ENCODE measurements around the gene TMCC2. TPM values are rescaled to one million over a fixed set of nuclear protein-coding genes. Genes with fewer than 3 reads are reported as not detected.
"Not testable (repeated sequence)": the region's sequence is repeated elsewhere in the genome, so short reads cannot be mapped to it uniquely, and the experiment has no call there.

Gene TMCC2
- polyA plus RNA-seq, 4 donors: 6.3 to 8.3 (median 7.6) TPM

DNA sequence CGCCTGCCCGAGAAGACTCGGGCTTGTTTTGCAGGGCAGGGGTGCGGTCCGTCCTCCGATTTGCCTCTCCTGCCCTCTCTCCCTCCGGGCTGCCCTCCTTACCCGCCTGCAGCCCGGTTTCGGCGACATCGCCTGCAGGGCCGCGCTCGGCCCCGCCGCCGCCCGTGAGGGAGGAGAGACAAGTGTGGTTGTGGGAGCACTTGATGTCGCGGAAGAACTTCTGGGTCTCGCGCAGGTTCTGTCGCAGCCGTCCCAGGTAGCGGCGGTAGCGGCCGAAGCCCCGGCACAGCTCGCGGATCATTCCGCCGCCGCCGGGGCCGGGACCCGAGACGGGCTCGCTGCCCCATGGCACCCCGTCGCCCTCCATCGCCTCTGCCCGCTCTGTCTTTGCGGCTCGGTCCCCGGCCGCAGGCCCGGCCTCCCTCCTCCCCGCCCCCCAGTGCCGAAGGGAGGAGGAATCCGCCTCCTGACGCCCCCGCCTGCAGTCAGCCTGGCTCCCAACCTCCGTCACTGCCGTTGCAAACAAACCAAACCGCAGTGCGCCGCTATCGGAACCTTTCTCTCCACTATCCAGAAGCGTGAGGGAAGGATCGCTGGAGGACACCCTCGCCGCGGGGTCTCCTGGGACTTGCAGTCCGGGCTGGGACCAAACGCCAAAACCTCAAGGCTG lies 16.4 kb upstream of the TMCC2 start, which contains the start of gene DSTYK:
Gene DSTYK, minus strand, starts transcription at position 534 of the 670 bp plus-strand sequence. Its CDS starts 167 bp downstream, at position 367.
- peak; percentile 90 to 94 (median 91) for DNase-seq (ENCODE audit: low read depth in 4 of 4, low spot score in 3 of 4)

DNA sequence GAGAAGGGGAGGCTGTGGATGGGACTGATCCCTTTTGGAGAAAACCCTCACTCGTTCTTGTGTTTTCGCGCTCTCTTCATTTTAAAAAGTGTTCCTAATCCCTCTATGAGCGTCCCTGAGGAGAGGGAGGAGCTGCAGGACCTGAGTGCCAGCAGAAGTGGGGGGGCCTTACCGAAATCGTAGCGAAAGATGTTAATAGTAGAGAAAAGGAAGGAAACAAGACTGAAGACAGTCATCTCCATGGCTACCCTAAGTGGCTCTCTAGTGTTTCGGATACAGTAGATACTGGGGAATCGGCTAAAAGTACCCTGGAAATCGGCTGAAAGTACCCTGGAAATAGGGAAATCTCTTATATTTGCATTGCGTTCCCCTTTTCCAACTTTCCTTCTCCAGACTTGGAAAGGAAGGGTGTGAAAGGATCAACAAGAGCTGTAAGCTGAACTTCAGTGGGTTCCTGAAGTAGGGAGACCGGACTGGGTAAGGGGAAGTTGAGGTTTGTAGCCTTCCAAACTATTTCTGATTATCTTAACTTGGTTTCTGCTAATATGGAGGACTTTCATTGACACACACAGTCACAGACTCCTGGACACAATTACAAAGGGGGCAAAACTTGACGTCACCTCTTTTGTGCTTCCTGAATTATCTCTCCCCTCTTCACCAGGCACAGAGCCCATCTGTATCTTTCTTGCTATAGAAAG lies 15.8 kb upstream of the TMCC2 start:
- DNase-seq (ENCODE audit: low read depth in 4 of 4, low spot score in 3 of 4): no peak

DNA sequence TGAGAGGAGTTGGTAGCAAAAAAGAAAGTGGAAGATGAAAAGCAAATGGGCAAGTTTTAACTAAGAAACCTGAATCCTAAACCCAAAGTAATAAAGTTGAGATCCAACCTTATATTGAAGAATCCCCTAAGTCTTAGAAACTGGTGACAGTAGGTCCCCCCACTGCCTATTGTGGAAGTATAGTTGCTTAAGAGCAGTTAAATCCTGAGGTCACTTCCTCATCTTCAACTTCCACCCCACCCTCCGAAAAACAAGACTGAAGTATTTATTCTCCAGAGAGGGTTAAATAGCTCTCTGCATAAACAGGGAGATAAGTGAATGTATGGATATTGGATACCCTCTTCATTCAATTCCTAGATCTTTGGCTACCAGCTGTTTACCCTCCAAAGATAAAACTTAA lies 13.0 kb upstream of the TMCC2 start:
- DNase-seq (ENCODE audit: low read depth in 4 of 4, low spot score in 3 of 4): no peak

- DNase-seq (ENCODE audit: low read depth in 4 of 4, low spot score in 3 of 4): no peak
Observed at GRCh38 chr1:205216588-205216987, 11.2 kb upstream of the TMCC2 start.

- DNase-seq (ENCODE audit: low read depth in 4 of 4, low spot score in 3 of 4): no peak
Observed at GRCh38 chr1:205217418-205217817, 10.3 kb upstream of the TMCC2 start.

GRCh38 chr1:205220421-205220820 lies 7.3 kb upstream of the TMCC2 start:
- no peak for DNase-seq (ENCODE audit: low read depth in 4 of 4, low spot score in 3 of 4)

- no peak for DNase-seq (ENCODE audit: low read depth in 4 of 4, low spot score in 3 of 4)
Observed at GRCh38 chr1:205224736-205225135, 3.0 kb upstream of the TMCC2 start.

GRCh38 chr1:205225901-205226765 lies 1.6 kb upstream of the TMCC2 start:
- no peak for DNase-seq (ENCODE audit: low read depth in 4 of 4, low spot score in 3 of 4)

DNA sequence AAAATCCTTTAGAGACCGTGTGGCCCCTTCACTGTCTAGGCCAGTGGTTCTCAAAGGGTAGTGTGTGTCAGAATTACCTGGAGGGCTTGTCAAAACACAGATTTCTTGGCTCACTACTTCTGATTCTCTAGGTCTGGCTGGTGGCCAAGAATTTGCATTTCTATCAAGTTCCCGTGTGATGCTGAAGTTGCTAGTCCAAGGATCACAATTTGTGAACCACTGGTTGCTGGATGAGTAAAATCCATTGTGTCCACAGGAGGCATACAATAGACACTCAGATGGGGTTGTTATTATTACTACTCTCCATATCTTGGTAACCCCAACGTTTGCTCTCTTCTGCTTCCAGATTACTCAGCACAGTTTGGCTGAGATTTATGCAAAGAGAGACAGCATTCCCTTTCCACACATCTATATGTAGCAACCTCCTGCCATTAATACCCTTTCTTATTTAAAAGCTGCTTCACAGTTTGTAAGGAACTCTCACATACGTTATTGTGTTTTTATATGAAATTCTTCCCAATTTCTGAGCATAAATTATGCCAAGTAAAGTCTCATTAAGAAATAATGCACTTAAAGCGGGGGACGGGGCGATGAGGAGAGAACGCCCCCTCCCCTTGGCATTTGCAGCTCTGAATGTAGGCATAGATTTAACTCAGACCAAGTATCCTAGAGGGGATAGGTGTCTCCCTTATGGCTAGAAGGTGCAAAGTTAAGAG lies 720 bp upstream of the TMCC2 start:
- no peak for DNase-seq (ENCODE audit: low read depth in 4 of 4, low spot score in 3 of 4)

DNA sequence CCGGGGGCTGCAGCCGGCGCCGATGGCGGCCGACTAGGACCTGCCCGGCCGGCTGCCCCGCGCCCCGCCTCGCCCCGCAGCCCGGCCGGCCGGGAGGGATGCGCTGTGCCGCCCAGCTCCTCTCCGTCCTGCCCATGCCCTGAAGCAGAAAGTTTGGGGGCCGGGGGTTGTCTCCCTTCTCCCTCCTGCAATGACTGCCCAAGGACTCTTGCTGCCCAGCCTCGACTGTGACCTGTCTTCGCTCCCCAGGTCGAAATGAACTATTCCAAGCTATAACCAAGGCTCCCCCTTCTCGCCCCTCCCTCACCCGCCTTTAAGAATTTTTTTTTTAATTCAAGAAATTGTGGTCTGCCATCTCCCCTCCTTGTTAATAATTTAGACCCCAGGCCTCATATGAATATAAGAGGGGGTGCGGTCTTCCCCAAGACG lies 361 bp downstream of the TMCC2 start:
- DNase-seq (ENCODE audit: low read depth in 4 of 4, low spot score in 3 of 4): no peak

DNA sequence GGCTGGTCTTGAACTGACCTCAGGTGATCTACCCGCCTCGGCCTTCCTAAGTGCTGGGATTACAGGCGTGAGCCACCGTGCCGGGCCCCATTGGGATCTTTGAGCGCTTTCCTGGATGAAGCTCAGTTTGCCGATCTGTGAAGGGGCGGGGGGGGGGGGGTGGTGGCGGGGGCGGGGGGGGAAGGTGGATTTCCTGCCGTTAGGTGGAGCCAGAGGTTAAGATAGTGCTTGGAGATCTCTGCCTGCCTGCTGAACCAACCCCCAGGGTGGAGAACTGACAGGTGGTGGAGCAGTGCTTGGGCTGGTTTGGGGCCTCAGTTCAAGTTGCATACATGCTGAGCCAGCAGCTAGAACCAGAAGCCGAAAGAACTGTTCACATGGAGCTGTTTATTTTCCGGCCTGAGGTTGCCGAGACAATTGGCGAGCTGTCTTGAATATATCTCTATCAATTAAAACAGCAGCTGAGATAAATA lies 1.7 kb downstream of the TMCC2 start:
- DNase-seq (ENCODE audit: low read depth in 4 of 4, low spot score in 3 of 4): no peak

DNA sequence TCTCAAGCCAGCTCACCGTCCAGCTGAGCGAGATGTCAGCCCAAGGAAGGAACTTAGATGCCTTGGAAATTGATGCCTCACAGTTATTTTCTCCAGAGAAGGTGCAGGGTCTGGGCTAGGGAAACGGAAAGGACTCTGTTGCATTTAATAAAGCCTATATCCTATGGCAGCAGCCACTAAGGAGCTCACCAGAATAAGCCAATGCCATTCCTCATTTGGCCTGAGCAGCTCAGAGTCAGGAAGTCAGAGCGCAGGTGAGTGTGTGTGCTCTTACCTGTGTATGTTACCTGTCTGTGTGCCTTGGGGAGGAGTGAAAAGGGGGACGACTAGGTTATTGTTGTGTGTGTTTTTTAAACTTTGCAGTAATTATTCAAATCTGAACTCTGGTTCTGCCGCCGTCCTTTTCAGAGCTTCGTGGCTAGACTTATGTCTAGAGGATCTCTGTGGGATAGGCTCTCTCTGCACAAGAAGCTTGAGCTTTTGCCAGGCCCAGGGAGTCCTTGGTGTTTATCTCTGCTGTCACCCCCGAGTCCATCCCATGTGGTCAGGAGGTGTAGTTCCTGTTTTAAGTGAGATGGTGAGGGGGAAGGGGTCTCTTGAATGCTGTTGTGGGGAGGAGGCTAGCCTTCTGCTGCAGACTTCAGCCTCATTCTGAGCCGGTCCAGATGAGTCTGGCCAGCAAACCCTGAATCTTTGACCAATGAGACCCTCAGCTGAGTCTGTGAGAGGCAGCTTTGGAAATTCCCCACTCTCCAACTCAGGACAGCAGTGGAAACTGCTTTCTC lies 2.4 kb downstream of the TMCC2 start:
- DNase-seq (ENCODE audit: low read depth in 4 of 4, low spot score in 3 of 4): no peak

- DNase-seq (ENCODE audit: low read depth in 4 of 4, low spot score in 3 of 4): no peak
Observed at GRCh38 chr1:205230982-205231381, 3.2 kb downstream of the TMCC2 start.

DNA sequence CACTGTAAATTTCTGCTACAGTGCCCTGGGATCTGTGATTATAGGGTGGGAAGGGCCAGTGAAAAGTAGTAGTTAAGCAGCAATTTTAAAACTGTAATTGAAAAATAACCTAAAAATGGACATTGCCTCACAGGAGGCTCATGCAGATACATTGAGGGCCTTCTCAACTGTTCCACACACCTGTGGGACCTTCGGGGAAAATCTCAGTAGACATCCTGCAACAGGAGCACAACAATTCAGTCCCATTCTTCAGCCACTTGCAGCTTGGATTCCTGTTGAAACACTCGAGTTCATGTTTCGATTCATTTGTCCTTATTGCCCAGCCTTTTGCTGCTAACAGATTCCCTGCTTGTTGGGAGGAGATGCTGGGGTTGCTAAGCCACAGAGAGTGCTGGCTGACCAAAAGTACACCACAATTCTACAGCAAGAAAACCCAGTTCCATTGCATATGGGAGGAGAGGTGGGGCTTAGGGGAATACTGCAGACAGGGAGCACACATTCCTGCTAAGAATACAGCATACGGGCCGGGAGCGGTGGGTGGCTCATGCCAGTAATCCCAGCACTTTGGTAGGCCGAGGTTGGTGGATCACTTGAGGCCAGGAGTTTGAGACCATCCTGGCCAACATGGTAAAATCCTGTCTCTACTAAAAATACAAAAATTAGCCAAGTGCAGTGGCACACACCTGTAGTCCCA lies 4.5 kb downstream of the TMCC2 start:
- DNase-seq (ENCODE audit: low read depth in 4 of 4, low spot score in 3 of 4): no peak

GRCh38 chr1:205232945-205233397 lies 5.2 kb downstream of the TMCC2 start:
- no peak for DNase-seq (ENCODE audit: low read depth in 4 of 4, low spot score in 3 of 4)

GRCh38 chr1:205233986-205234385 lies 6.2 kb downstream of the TMCC2 start:
- not testable (repeated sequence) for DNase-seq (ENCODE audit: low read depth in 4 of 4, low spot score in 3 of 4)

GRCh38 chr1:205235951-205236350 lies 8.2 kb downstream of the TMCC2 start:
- no peak for DNase-seq (ENCODE audit: low read depth in 4 of 4, low spot score in 3 of 4)

GRCh38 chr1:205236526-205236925 lies 8.8 kb downstream of the TMCC2 start:
- no peak for DNase-seq (ENCODE audit: low read depth in 4 of 4, low spot score in 3 of 4)

DNA sequence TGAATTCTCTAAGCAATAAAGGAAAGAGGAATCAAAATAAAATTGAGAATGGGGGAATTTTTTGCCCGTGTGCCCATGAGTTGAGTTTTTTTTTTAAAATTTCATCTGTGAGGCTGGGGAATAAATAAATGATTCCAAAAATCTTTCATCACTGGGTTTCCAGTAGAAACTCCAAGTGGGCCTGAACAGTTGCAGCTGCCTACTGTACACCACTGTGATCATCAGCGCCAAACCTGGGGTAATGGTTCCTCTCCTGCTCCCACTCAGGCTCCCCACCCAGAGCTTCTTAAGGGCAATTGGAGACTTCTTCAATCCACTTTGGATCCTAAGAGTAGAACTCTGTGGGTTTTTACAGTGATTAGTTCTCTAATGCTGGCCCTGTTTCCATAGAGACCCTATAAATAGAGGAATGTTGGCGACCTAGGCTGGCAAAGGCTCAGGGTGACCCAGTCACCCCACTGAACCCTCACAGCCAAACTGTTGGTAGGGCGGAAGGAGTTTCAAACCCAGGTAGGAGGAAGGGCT lies 9.3 kb downstream of the TMCC2 start:
- no peak for DNase-seq (ENCODE audit: low read depth in 4 of 4, low spot score in 3 of 4)
